ENCODE measurements around the gene REXO4. TPM values are rescaled to one million over a fixed set of nuclear protein-coding genes. Genes with fewer than 3 reads are reported as not detected.

REXO4 gene
- total and polyA plus RNA-seq, 2 of the 8 experiments (the other 6 are each of a cell fraction or from before 2014, with no cell fraction given), result 19.1 to 38.3 TPM

GRCh38 chr9:133397895-133398294 lies 19.9 kb downstream of the REXO4 start:
- 89% methylated on average over 9 of the region's 9 CpGs; no CpG with 5 or more reads in 1 of the 2 experiments for WGBS, 2 experiments (ENCODE audit: extremely low coverage in 1 of 2, insufficient coverage in 1 of 2, insufficient read length in 1 of 2, insufficient replicate concordance in 2 of 2, low coverage in 1 of 2, low lambda C conversion rate in 2 of 2, missing lambda C conversion rate in 1 of 2)
- no peak for TF ChIP-seq TCF12 (IDR thresholded peaks at IDR 0.05; ENCODE audit: low read depth, low read length)
- no peak for TF ChIP-seq E2F6 (IDR thresholded peaks at IDR 0.05)
- TF ChIP-seq SAP30 (IDR thresholded peaks at IDR 0.05; ENCODE audit: insufficient read depth, insufficient replicate concordance, low read length), result no peak
- TF ChIP-seq EP300 (IDR thresholded peaks at IDR 0.05; ENCODE audit: borderline replicate concordance in 1 of 2, low read depth in 2 of 2, low read length in 2 of 2), result no peak
- no peak for TF ChIP-seq BACH1 (IDR thresholded peaks at IDR 0.05; ENCODE audit: low read length)
- TF ChIP-seq NANOG (IDR thresholded peaks at IDR 0.05; ENCODE audit: insufficient read depth, low read depth, low read length, poor library complexity, severe bottlenecking), result no peak
- no peak for TF ChIP-seq SIRT6 (IDR thresholded peaks at IDR 0.05; ENCODE audit: low read length)
- TF ChIP-seq POLR2A (IDR thresholded peaks at IDR 0.05; ENCODE audit: control extremely low read depth in 1 of 2, low read depth in 2 of 2, low read length in 2 of 2), result no peak
- no peak for TF ChIP-seq USF2 (IDR thresholded peaks at IDR 0.05; ENCODE audit: low read length)

More at GRCh38 chr9:133397895-133398294, 19.9 kb downstream of the REXO4 start:
- no peak overlapping the region for H3K4me3 ChIP-seq (ENCODE audit: extremely low read depth in 1 of 4, insufficient read depth in 2 of 4, low read depth in 3 of 4, low read length in 4 of 4)
- H2BK15ac ChIP-seq (ENCODE audit: low read length), result no peak overlapping the region
- no peak overlapping the region for H3K23ac ChIP-seq (ENCODE audit: insufficient read length)
- no peak overlapping the region for H3K56ac ChIP-seq (replicated peaks; ENCODE audit: insufficient read length, low read depth, low read length)
- peaks cover 7% of the 10 kb centered on the region; the same call in 1 of the 2 replicates for H3K23me2 ChIP-seq (ENCODE audit: low read depth, low read length)
- no peak overlapping the region for H4K8ac ChIP-seq (ENCODE audit: extremely low read depth, insufficient read depth, low read length)
- no peaks in the 10 kb centered on the region for H3K79me1 ChIP-seq (ENCODE audit: low read depth, low read length)
- H2AFZ ChIP-seq (ENCODE audit: low read length), result no peak overlapping the region
- H2BK120ac ChIP-seq (replicated peaks; ENCODE audit: low read depth, low read length), result no peak overlapping the region
- ChIA-PET POLR2A (ENCODE audit: partially characterized antibody) (interaction anchor here (0.9 to 2.5 kb wide), 10 partner anchors 9 to 50 kb away, joined by 3 to 13 read pairs (median 4); partner anchors contain the start of genes MED22, REXO4, RPL7A and STKLD1), CTCF (ENCODE audit: partially characterized antibody) (interaction anchor here (0.7 to 5.7 kb wide), 16 partner anchors 8 to 179 kb away, joined by 3 to 52 read pairs (median 4); partner anchors contain the start of genes ADAMTS13 and STKLD1)
- no peak overlapping the region for H2AK5ac ChIP-seq (ENCODE audit: low read depth, low read length)
- no peak overlapping the region for H3K14ac ChIP-seq (ENCODE audit: insufficient read length)
- H2BK20ac ChIP-seq (ENCODE audit: low read length), result no peak overlapping the region
- DNase-seq (ENCODE audit: low read depth in 1 of 2, low spot score in 2 of 2), result no peak
- no peaks in the 10 kb centered on the region; a peak in 3 of 7 replicates for H3K27me3 ChIP-seq (replicated peaks in 1 of 4; ENCODE audit: control insufficient read depth in 3 of 4, extremely low read depth in 1 of 4, insufficient read depth in 3 of 4, low read length in 3 of 4)
- no peaks in the 10 kb centered on the region for H3K79me2 ChIP-seq (ENCODE audit: control insufficient read depth in 1 of 2, insufficient read depth in 2 of 2, low read length in 2 of 2)
- no peaks in the 10 kb centered on the region for H3K4me1 ChIP-seq (replicated peaks in 1 of 4; ENCODE audit: control insufficient read depth in 3 of 4, insufficient read depth in 4 of 4, low read length in 3 of 4)
- H3K9me3 ChIP-seq (ENCODE audit: insufficient read depth in 2 of 2, low read depth in 1 of 2, low read length in 1 of 2), result no peaks in the 10 kb centered on the region
- FAIRE-seq, result no peak
- H4K91ac ChIP-seq (replicated peaks; ENCODE audit: insufficient read length, low read length), result no peak overlapping the region
- no peak overlapping the region for H2BK12ac ChIP-seq (ENCODE audit: low read depth, low read length)
- no peak overlapping the region for H2BK5ac ChIP-seq (ENCODE audit: low read depth, low read length)
- H3K4me2 ChIP-seq (ENCODE audit: insufficient read depth in 1 of 2, low read depth in 2 of 2, low read length in 2 of 2), result no peak overlapping the region
- H3K18ac ChIP-seq (ENCODE audit: extremely low read depth, low read length), result no peak overlapping the region
- H3K9ac ChIP-seq (replicated peaks in 1 of 4; ENCODE audit: extremely low read depth in 1 of 4, low read depth in 3 of 4, low read length in 3 of 4), result no peak overlapping the region
- no peaks in the 10 kb centered on the region; a peak in 1 of 8 replicates for H3K36me3 ChIP-seq (ENCODE audit: control insufficient read depth in 2 of 4, insufficient read depth in 4 of 4, low read length in 3 of 4)
- H3K27ac ChIP-seq (ENCODE audit: low read depth, low read length), result no peak overlapping the region
- peaks cover 0 to 7% of the 10 kb centered on the region in 2 experiments for H4K20me1 ChIP-seq (replicated peaks in 1 of 2; ENCODE audit: control insufficient read depth in 1 of 2, insufficient read depth in 2 of 2, low read length in 2 of 2)
- H4K5ac ChIP-seq (ENCODE audit: insufficient read length, low read depth, low read length), result no peak overlapping the region
- H3K4ac ChIP-seq (replicated peaks; ENCODE audit: insufficient read length, low read depth, low read length), result no peak overlapping the region

Measured in H1 (cell line).